Calu3 (cell line): ENCODE results near the gene ELOA2. TPM values are rescaled to one million over a fixed set of nuclear protein-coding genes. Genes with fewer than 3 reads are reported as not detected.
A peak's percentile ranks its signal among the peaks of the same experiment; 100 is the strongest.

Experiments used
- BruUV-seq: library from RNA; stranded (reverse); fragments of 400-500 nt; replicated peaks from 2 replicates; lab custom pipeline; 2021; lab: Mats Ljungman, UMichigan
- CTCF ChIA-PET: fragments of 300-600 bp; sonication (Branson Sonifier 250); formaldehyde crosslinking; loops from one replicate; lab custom pipeline; 2022; ENCODE audit warnings: antibody characterized with exemption; lab: Charles Lee
- DNase-seq: peaks from one replicate; pipeline ENCODE4 v3.0.0; 2022
- H3K27ac Mint-ChIP-seq: one replicate; pipeline ENCODE4 v1.8.0; 2022; ENCODE audit warnings: mixed read lengths; ENCODE audit not compliant: unreplicated experiment
- H3K27me3 Mint-ChIP-seq: one replicate; pipeline ENCODE4 v1.8.0; 2022; ENCODE audit warnings: mixed read lengths; ENCODE audit not compliant: unreplicated experiment
- H3K36me3 Mint-ChIP-seq: one replicate; pipeline ENCODE4 v1.8.0; 2022; ENCODE audit warnings: mild to moderate bottlenecking, moderate library complexity, mixed read lengths; ENCODE audit not compliant: insufficient read depth, unreplicated experiment
- H3K4me1 Mint-ChIP-seq: one replicate; pipeline ENCODE4 v1.8.0; 2022; ENCODE audit warnings: mild to moderate bottlenecking, low read depth, mixed read lengths; ENCODE audit not compliant: unreplicated experiment
- H3K4me3 Mint-ChIP-seq: one replicate; pipeline ENCODE4 v1.8.0; 2022; ENCODE audit warnings: mild to moderate bottlenecking, low read depth, moderate library complexity, mixed read lengths; ENCODE audit not compliant: unreplicated experiment
- H3K9me3 Mint-ChIP-seq: one replicate; pipeline ENCODE4 v1.8.0; 2022; ENCODE audit warnings: low read depth, mixed read lengths; ENCODE audit not compliant: unreplicated experiment
- CTCF ChIP-seq: fragments of 200-600 bp; IDR thresholded peaks from one replicate; pipeline ENCODE4 v1.8.0; 2022; ENCODE audit warnings: antibody characterized with exemption; ENCODE audit not compliant: unreplicated experiment
- intact Hi-C: fragments of 100-400 bp; cut with micrococcal nuclease; formaldehyde crosslinking; loops from one replicate; pipeline ENCODE4 v1.10.0; 2022; ENCODE audit not compliant: unreplicated experiment
- total RNA-seq: library from RNA; stranded (reverse); gene quantifications from 2 replicates; pipeline ENCODE4 v1.2.3, GENCODE V29; 2022

ELOA2 gene
- total RNA-seq, 1 experiment from 2014 or later, result not detected

DNA sequence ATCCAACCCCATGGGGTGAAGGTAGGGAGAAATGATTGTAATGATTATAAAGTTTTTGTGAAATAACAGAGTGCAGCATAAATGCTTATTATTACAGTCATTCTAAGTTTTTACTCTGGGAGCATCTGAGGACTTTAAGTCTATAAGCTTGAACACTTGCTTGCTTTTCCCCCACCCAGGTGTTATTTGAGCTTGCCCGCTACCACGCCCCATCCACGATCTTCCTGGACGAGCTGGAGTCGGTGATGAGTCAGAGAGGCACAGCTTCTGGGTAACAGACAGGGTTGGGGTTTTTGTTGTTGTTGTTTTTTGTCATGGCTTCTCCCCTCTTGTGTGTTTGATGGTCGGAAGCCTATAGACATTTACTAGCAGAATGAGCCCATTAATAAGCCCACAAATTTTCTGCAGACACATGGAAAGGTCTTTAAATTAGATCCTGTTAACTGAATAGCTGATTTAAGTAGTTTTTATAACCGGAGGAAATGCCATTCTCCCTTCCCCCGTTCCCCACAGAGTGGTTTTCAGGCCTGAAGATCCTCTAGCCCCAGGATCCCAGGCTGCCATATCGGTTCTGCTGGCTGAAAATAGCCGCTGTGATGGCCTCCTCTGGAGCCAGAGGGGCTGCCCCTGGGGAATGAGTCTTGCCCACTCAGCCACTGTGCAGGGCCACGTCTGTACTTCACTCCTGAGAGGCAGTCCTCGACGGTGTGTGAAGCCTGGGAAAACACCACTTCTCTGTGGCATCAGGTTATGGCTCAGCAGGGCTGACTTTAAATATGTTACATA is 39.9 kb upstream of the ELOA2 start:
- no peaks in the 10 kb centered on the region for H3K36me3 Mint-ChIP-seq
- no peak for TF ChIP-seq CTCF
- intact Hi-C loops, result no loop called here
- no peak overlapping the region for H3K4me3 Mint-ChIP-seq
- DNase-seq, result peak; percentile 31
- CTCF ChIA-PET, result interaction anchor here (1.1 kb wide), 1 partner anchor 60 kb away, joined by 3 read pairs; no protein-coding TSS in a partner anchor
- no peak overlapping the region for H3K27ac Mint-ChIP-seq
- no peaks in the 10 kb centered on the region for H3K27me3 Mint-ChIP-seq
- H3K9me3 Mint-ChIP-seq, result no peaks in the 10 kb centered on the region
- no peaks in the 10 kb centered on the region for H3K4me1 Mint-ChIP-seq
- no TSS peak for BruUV-seq

DNA sequence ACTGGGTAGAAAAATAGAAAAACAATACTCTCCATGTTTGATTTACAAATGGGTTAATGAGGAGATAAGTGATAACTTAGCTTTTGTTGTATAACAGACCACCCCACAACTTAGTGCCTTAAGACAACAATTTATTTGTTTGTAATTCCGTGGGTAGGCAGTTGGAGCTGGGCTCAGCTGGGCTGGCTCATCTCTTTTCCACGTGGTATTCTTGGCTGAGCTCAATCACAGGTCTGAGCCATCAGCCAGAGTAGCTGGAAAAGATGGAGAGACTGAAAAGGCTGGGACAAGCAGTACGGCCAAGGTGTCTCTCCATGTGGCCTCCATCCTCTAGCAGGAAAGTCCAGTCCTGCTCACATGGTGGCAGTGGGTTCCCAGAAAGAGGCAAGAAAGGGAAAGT is 32.2 kb upstream of the ELOA2 start:
- Mint-ChIP-seq H3K27me3 (no peaks in the 10 kb centered on the region), H3K36me3 (no peaks in the 10 kb centered on the region), H3K4me3 (no peak overlapping the region), H3K27ac (no peak overlapping the region), H3K4me1 (no peaks in the 10 kb centered on the region), H3K9me3 (no peaks in the 10 kb centered on the region)
- intact Hi-C loops, result no loop called here
- no peak for TF ChIP-seq CTCF
- BruUV-seq, result no TSS peak
- DNase-seq, result no peak
- CTCF ChIA-PET, result interaction anchor here (0.6 kb wide), 1 partner anchor 831 kb away, joined by 3 read pairs; no protein-coding TSS in a partner anchor

GRCh38 chr18:47063096-47063495 is 27.7 kb upstream of the ELOA2 start:
- BruUV-seq, result no TSS peak
- CTCF ChIA-PET, result interaction anchor here (1.0 kb wide), 1 partner anchor 10 kb away, joined by 3 read pairs; no protein-coding TSS in a partner anchor
- no peak for TF ChIP-seq CTCF
- DNase-seq, result no peak
- Mint-ChIP-seq H3K4me1 (no peaks in the 10 kb centered on the region), H3K36me3 (no peaks in the 10 kb centered on the region), H3K27ac (no peak overlapping the region), H3K9me3 (no peaks in the 10 kb centered on the region), H3K4me3 (no peak overlapping the region), H3K27me3 (no peaks in the 10 kb centered on the region)
- intact Hi-C loops, result no loop called here

DNA sequence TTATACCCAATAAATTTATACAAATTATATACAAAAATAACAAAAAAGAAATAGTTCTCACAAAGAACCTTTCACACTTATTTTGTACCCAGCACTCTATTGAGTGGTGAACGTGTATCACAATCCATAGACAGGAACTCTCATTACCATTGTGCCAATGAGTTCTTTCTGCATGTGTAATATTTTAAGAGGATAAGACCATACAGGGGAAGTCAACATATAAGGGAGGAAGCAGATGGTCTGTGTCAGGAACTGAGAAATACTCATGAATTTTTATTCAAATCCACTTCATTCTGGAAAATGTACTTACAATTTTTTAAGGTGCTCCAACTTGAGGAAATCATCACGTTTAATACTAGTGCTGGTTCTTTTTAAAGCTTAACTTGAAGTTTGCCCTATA is 27.1 kb upstream of the ELOA2 start:
- Mint-ChIP-seq H3K4me3 (no peak overlapping the region), H3K27ac (no peak overlapping the region), H3K4me1 (no peaks in the 10 kb centered on the region), H3K27me3 (no peaks in the 10 kb centered on the region), H3K9me3 (no peaks in the 10 kb centered on the region), H3K36me3 (no peaks in the 10 kb centered on the region)
- no peak for DNase-seq
- no peak for TF ChIP-seq CTCF
- CTCF ChIA-PET, result interaction anchor here (0.8 kb wide), 1 partner anchor 12 kb away, joined by 3 read pairs; no protein-coding TSS in a partner anchor
- intact Hi-C loops, result no loop called here
- BruUV-seq, result no TSS peak
